ENCODE data around the gene DYNLT3. TPM values are rescaled to one million over a fixed set of nuclear protein-coding genes. Genes with fewer than 3 reads are reported as not detected.

DYNLT3 gene, protein sequence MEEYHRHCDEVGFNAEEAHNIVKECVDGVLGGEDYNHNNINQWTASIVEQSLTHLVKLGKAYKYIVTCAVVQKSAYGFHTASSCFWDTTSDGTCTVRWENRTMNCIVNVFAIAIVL
- 28.4 and 29.0 TPM in 2 replicates for total RNA-seq

DNA sequence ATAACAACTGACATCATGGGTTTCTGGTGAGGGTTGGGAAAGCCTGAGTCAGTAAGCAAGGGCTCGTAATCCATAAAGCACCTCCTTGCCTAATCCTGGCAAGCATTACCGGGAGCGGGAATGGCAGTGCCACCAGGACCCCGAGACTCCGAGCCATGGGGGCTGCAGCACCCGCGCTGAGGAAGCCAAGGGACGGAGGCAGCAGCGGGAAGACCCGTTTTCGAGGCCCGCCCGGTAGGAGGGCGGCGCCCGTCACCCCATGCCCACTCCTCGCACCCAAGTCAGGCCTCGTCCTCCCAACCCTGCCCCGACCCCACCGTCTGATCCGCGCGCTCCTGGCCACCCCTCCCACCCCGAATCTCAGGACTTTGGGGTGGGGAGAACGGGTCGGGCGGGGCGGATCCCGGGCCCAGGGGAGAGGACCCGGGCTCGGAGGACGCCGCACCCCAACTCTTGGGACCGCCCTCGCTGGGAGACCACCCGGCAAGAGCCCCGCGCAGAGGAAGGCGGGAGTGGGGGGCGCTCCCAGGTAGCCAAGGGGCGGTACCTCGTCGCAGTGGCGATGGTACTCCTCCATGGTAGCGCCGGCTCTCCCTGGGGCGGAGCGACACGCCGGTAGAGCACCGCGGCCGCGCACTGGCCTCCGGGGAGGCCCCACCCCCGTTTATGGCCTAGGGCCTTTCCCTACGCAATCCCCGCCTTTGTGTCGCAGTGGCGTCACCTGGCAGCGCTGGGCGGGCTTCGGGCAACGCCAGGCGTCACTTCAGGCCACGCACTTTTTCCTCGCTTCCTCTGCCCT lies at the start of gene DYNLT3:
DYNLT3 (minus strand) TSS at position 638 of the 799 bp plus-strand sequence; CDS start at position 577, 61 bp downstream.
- DNase-seq (ENCODE audit: extremely low read depth, low read depth, low spot score), result no peak

DNA sequence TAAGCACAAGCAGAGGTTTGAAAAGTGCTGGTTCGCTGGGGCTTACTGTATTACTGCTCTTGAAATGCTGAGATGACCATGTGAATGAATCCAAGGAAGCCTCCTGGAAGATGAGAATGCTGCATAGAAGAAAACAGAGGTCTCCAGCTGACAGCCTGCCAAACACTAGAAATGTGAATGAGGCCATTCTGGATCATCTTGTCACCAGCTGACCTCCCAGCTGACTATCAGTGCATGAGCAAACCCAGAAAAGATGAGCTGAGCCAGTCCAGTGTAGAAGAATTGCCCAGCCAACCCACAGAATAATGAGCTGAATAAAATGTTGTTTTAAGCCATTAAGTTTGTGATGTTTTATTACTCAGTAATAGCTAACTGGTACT lies 49.1 kb upstream of the DYNLT3 start:
- DNase-seq (ENCODE audit: extremely low read depth, low read depth, low spot score), result no peak

DNA sequence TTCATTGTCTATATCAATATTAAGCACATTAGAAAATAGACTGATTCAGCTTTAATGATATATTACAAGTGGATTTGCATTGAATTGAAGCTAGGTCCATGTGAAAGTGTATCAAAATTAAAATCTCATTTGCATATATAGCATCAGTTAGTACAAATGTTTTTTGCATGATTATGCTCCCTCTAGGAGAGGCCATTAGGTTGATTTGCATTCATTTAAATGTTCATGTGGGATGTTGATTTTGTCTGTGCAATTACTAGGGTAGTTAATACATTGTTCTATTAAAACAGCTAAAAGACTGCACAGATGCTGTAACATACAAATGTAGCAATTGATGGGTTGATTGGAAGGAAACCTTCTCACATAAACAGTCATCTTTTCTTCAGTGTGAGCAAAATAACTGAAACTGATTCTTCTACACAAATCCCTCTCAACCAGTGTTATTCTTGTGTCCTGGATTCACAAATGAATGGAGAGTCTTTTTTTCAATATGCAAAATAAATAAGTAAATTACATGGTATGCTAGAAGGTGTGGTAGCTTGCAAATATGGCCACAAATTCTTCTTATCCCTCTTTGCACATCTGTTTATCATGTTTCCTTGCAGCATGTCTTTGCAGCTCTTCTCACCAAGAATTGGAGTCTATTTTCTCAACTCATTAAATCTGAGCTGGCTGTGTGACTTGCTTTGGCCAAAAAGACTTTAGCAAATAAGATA lies 48.6 kb upstream of the DYNLT3 start:
- no peak for DNase-seq (ENCODE audit: extremely low read depth, low read depth, low spot score)

DNA sequence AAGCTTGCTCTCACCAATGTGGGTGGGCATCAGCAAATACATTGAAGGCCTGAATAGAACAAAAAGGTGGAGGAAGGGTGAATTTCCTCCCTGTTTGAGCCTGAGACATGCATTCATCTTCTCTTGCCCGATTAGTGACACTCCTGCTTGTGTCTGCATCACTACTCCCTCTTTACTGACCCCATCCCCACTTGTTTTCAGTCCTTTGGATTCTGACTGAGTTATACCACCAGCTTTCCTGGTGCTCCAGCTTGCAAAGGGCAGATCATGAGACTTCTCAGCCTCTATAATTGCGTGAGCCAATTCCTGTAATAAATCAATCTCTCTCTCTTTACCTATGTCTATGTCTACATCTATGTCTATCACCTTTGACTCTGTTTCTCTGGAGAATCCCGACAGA lies 47.4 kb upstream of the DYNLT3 start:
- no peak for DNase-seq (ENCODE audit: extremely low read depth, low read depth, low spot score)

DNA sequence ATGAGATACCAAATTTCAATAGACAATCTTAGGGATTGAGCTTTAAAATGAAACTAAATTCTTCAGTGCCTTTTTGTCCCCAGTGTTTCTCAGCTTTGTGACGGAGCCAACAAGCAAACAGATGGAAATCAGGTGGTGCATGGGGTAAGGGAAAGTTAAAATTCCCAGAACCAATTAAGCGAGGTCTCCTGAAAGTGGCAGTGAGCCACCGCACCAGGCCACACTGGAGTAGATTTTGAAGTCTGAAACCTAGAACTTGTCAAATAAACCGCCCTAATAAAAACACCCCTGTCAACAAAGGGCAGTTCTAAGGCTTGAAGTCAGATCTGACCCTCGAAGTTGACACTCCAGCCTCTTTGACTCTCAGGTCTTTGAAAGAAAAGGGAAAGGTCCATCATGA lies 40.6 kb upstream of the DYNLT3 start:
- DNase-seq (ENCODE audit: extremely low read depth, low read depth, low spot score), result no peak

DNA sequence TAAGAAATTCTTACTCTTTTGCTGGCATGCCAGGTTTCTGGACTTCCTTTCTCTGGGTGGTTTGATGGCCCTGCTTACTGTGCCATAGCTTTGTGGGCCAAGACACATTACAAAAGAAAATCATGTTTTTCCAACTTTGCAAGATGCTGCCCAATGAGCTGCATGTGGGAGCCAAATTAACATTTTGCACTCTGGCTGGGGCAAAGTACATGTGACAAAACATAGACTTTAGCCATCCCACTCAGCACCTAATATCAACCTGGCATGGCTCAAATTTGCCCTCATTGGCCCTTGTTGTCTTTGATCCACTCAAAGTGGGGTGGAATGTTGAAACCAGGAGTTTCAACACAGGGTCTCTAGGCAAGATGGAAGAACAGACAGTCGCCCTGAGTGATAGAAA lies 40.0 kb upstream of the DYNLT3 start:
- no peak for DNase-seq (ENCODE audit: extremely low read depth, low read depth, low spot score)

DNA sequence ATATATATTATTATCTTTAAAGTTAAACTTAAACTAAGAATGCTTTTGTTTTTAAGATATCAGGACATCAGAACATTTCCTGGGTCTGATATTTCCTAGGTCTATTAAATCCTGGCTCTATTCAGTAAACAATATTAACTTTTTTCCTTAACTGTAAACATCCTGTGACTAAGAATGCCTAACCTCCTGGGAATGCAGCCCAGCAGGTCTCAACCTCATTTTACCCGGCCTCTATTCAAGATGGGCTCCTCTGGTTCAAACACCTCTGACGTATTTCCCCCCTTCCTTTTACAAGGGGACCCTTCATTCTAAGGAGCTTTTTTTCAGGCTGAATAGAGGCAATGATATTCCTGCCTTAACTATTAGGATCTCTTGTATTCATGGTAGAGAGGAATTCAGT lies 35.8 kb upstream of the DYNLT3 start:
- DNase-seq (ENCODE audit: extremely low read depth, low read depth, low spot score), result no peak

DNA sequence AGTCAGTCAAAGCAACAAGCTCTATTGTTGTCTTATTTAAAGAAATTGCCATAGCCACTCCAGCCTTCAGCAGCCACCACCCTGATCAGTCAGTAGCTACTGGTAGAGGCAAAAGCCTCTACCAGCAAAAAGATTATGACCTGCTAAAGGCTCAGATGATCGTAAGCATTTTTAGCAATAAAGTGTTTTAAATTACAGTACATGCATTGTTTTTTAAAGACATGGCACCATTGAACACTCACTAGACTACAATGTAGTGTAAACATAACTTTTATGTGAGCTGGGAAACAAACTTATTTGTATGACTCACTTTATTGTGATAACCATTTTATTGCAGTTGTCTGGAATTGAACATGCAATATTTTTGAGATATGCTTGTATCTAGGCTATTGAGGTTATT lies 32.3 kb upstream of the DYNLT3 start:
- DNase-seq (ENCODE audit: extremely low read depth, low read depth, low spot score), result no peak

DNA sequence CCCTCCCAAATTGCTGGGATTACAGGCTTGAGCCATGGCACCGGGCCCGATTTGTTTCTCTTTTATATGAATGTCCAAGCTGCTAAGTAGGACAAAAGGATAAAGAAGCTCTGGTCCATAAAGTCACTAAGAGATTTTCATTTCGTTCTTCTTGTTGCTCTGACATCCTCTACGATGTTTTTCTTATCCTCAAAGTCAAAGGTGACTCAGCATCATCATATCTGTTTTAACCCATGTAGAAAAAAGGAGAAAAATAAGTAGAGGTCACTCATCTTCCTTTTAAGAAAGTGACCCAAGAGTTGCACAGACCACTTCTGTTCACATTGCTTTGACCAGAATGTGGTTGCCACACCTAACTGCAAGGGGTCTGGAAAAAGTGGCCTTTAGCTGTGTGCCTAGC lies 29.3 kb upstream of the DYNLT3 start:
- no peak for DNase-seq (ENCODE audit: extremely low read depth, low read depth, low spot score)

DNA sequence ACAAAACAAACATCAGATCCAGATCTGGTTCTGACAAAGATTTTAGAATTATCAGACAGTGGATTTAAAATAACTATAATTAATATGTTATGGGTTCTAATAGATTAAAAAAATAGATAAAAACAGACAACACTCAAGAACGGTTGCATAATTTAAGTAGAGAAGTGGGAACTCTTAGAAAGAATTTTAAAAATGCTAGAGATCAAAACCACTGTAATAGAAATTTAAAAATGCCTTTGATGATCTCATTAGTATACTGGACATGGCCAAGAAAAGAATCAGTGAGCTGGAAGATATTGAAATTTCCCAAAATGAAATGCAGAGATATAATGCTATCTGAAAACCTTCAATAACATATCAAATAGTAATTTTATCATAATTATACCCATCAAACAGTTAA lies 28.3 kb upstream of the DYNLT3 start:
- DNase-seq (ENCODE audit: extremely low read depth, low read depth, low spot score), result no peak

DNA sequence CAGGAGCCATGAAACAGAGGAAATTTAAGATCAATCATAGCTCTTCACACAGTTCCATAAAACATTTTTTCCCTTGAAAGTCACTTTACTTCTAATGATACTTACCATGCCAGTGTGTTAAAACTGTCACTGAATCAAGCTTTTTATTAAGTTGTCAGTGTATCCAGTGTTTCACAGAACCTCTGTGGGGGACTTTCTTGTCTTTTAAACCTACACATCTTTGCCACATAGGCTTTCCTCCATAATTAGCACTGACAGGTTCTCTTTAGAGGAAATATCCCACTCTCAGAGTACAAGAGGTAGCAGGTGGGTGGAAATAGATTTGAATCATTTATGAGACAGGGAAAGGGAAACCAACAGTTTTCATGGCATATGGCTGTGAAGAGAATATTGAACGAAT lies 25.8 kb upstream of the DYNLT3 start:
- no peak for DNase-seq (ENCODE audit: extremely low read depth, low read depth, low spot score)

DNA sequence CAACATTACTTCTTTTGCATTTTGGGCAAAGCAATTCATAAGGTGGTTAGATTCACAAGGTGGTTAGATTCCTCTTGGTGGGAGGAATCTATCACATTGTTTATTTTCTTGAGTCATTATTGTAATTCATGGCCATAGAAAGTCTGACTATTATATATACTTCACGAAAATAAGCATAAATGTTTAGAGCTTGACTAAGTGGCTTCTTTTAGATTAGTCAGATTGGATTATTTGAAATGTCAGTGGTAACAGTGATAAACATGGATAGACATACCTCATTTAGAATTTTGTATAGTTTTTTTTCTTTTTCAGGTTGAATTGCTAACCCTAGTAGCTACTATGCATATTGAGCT lies 24.9 kb upstream of the DYNLT3 start:
- DNase-seq (ENCODE audit: extremely low read depth, low read depth, low spot score), result no peak

DNA sequence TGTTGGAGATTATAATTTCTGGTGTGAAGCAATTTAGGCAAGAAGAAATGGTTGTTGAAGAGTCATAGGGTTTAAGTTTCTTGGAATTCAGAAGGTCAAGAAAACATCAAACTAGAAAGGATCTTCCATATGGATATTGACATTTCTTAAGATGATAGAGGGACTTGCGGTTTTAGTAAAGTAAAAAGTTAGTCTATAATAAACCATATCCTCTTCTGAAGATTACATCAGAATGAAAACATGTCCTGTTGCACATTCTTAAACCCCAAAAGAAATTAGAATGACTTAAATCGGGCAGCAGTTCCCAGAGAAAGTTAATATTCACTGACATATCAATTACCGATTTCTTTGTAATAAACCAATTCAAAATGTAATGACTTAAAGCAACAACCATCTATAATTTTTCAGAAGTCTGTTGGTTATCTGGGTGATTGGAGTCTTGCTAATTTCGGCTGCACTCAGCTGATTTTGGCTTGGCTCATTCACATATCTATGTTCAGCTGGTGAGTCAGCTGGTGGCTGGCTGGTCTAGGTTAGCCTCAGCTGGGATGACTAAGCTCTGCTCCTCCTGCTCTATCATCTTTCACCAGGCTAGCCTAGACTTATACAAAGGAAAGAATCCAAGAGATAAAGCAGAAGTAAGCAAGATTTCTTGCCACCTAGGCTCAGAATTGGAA lies 24.4 kb upstream of the DYNLT3 start:
- DNase-seq (ENCODE audit: extremely low read depth, low read depth, low spot score), result peak; percentile 25

DNA sequence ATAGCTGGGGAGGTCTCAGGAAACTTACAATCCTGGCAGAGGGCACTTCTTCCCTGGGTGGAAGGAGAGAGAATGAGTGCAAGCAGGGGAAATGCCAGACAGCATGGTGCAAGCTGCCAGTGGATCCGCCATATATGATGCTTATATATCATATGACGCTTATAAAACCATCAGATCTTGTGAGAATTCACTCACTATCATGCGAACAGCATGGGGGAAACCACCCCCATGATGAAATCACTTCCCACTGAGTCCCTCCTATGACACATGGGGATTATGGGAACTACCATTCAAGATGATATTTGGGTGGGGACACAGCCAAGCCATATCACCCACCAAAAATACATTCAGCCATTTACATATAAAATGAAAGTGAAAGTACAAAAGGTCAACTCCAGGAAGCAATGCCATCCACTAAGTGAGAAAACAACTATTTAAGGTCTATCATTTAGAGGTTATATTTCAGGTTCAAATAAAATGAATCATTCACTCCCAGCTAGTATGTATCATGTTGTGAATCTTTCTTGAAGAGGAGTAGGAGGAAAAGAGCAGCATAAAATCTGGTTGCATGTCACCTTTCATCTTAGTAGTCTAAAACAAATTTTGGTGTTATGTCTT lies 20.3 kb upstream of the DYNLT3 start:
- DNase-seq (ENCODE audit: extremely low read depth, low read depth, low spot score), result no peak

DNA sequence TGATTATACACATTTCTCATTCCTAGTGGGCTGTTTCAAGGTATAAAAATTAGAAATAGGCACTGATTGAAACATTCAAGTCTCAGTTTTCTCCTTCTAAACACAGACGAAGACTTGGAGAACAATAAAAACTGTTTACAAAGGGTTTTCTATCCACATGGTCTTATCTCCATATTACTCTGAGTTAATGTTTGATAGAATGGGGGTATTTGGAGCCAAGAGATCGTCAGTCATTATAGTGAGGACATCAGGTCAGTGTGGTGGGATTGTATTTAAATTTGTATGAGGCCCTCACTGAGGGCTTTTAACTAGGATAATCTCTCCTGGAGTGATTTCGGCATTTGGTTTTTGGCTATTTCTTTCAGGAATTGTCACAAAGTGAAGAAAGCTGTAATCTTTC lies 16.4 kb upstream of the DYNLT3 start:
- no peak for DNase-seq (ENCODE audit: extremely low read depth, low read depth, low spot score)

DNA sequence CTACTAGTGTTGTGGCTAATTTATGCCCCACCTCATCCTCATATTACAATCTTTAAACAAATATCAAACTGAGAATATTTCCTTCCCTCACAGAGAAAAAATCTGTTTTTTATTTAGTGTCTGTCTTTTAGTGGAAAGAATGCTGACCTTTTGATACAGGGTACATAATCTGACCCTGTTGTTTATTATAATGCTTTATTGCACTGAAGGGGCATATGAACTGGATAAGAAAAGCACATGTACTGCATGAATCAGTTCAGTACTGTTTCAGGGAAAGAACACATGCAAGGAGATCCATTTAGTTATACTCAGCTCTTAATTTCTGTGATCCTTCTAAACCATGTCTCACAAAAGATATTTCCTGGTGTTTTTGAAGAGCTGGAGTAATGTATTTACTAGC lies 15.5 kb upstream of the DYNLT3 start:
- DNase-seq (ENCODE audit: extremely low read depth, low read depth, low spot score), result no peak

DNA sequence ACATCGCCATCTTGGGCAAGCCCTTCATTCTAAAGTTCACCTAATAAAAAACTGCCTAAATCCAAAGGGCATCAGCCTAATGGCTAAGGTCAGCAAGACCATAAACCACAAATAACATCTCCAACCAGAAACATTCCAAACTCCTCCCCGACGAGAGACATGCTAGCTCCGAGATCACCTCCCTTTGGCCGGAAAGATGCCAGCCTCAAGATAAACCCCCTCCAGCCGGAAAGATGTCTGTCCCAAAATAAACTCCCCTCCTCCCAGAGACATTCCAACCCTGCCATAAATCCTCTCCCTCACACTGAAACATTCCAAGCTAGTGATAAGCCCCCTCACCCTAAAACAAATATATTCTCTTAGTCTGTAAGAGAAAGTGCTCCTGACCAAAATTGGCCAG lies 13.3 kb upstream of the DYNLT3 start:
- no peak for DNase-seq (ENCODE audit: extremely low read depth, low read depth, low spot score)

DNA sequence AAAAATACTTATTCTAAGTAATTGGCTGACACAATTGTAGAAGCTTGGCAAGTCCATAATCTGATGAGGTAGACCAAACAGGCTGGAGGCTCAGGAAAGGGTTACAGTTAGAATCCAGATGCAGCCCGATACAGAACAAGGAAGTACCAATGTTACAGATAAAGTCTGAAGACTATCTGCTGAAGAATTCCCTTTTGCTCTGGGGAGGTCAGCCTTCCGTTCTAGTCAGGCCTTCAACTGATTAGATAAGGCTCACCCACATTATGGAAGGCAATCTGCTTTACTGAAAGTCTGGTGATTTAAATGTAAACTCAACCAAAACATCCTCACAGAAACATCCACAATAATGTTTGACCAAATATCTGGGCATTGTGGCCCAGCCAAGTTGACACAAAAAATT lies 7.4 kb upstream of the DYNLT3 start:
- no peak for DNase-seq (ENCODE audit: extremely low read depth, low read depth, low spot score)

DNA sequence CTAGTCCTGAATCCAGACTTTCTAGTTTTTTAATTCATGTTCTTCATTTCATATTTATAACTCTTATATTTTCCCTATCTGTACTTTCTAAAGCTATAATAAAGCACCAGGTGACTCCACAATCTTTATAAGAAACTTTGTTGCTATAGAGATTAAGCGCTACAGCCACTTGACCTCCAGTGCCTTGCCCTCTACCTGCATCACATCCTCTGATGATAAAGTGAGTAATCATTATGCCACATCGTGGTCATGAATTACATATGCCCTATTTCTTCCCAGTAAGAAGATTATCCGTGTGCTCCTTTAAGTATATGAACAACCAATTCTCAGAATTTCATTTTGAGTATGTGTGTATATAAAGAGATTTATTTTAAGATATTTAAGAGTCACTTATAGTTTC lies 6.8 kb upstream of the DYNLT3 start:
- DNase-seq (ENCODE audit: extremely low read depth, low read depth, low spot score), result no peak

DNA sequence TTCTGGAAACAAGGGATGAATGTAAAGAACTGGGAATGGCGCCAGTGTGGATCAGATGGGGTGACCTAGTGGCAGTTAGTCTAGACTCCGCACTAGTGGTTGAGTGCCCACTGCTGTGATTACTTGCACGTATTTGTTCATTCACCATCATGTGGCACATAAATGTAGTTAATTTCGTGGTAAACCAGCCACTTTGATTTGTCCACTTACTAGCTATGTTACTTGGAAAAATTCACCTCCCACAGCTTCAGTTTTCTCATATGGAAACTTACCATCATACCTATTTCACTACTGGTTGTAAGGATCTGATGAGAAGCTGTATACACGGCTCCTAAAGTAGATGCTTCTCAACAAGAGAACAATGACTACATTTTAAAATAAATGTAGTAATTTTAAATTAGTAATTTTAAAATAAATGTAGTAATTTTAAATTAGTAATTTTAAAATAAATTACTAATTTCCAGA lies 394 bp upstream of the DYNLT3 start:
- DNase-seq (ENCODE audit: extremely low read depth, low read depth, low spot score), result no peak

DNA sequence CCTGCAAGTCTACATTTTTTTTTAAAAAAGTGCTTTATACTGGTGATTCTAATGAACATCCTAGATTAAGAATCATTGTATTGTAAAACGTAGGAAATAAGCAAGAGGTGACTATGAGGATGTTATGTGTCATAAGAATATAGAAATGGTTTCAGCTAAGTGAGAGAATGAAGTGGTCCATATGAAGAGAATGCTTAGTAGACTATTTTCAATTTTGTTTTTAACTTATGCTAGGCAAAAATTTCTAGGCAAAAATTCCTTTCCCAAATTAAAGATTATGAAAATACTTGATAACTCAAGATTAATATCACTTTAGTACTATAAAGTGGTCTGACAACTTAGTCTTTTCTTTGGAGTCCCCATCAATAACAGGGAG lies 825 bp downstream of the DYNLT3 start:
- DNase-seq (ENCODE audit: extremely low read depth, low read depth, low spot score), result no peak

Measured in glomerular endothelial cell (primary cell).